Fibroblast of gingiva (primary cell): ENCODE measurements around the gene ECT2L.
"Not testable (repeated sequence)": the region's sequence is repeated elsewhere in the genome, so short reads cannot be mapped to it uniquely, and the experiment has no call there.

Source experiments
- DNase-seq: peaks from one replicate; pipeline ENCODE4 v3.0.0-alpha.2; 2011; ENCODE audit warnings: low read depth

ECT2L gene

DNA sequence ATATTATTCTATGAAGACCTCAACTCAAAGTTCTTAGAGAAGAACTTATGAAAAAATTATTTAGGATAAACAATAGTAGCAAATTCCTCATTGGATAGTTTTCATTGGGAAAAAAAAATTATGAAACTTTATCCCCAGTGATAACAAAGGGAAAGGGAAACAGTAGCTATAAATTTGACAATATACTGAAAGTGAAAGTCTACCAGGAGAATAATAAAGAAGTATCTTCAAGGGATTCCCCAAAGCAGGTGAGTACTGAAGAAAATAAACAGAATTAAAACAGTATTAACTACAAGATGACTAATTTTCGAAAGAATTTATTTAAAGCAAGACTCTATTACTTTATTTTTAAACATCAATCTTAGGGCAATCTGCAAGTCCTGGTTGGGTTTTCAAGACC, 135.8 kb downstream of the ECT2L start:
- no peak for DNase-seq

GRCh38 chr6:138936873-138937272, 141.0 kb downstream of the ECT2L start:
- DNase-seq: not testable (repeated sequence)

DNA sequence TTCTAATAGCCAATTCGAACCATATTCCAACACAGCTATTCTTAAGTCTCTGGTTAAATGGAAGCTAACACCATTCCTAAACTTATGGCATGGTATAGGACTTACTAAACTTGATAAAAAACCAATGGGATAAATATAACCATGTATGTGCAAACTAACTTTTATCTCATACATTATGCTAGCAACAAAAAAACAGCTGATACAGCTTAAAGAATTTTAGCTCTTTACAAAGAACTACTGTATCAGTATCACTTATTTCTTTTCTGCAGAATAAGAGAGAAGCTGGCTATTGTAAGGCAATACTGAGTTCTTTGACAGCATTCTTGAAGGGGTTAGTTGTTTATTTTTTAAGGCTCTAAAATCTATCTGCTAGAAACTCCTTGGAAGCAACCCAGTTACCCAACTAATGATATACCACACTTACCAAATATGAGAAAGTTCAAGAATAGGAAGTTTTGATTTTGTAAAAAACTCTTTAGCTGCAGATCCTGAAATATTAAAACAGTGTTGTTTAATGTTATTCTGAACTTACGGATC, 147.3 kb downstream of the ECT2L start:
- peak; percentile 14 for DNase-seq

DNA sequence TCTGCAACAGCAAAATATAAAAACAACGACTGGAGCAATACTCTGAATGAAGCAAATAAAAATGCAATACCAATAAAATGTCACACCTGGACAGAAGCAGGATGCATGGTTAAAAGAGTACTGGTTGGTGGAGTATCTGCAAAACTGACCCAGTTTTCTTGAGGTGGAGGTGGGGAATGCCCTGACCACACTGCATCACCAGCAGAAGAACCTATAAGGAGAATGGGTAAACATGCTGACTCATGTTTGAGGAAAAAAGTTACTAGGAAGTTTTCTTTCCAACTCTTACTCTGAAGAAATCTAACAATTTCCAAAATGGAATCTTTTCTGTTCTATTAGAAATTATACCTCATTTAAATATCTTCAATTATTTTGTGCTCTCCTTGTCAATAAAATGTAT, 148.5 kb downstream of the ECT2L start:
- peak; percentile 38 for DNase-seq

GRCh38 chr6:138945354-138945753, 149.5 kb downstream of the ECT2L start:
- no peak for DNase-seq

GRCh38 chr6:138948004-138948403, 152.1 kb downstream of the ECT2L start:
- DNase-seq: no peak

GRCh38 chr6:138948546-138949179, 152.8 kb downstream of the ECT2L start:
- no peak for DNase-seq

- DNase-seq: peak; percentile 38
Observed at GRCh38 chr6:138953451-138953850, 157.6 kb downstream of the ECT2L start.
